ENCODE results near the gene GNG3. TPM values are rescaled to one million over a fixed set of nuclear protein-coding genes. Genes with fewer than 3 reads are reported as not detected.

The GNG3 gene
- total and polyA plus RNA-seq, 2 of the 8 experiments (the other 6 are each of a cell fraction or from before 2014, with no cell fraction given): 4.9 to 12.1 TPM

DNA sequence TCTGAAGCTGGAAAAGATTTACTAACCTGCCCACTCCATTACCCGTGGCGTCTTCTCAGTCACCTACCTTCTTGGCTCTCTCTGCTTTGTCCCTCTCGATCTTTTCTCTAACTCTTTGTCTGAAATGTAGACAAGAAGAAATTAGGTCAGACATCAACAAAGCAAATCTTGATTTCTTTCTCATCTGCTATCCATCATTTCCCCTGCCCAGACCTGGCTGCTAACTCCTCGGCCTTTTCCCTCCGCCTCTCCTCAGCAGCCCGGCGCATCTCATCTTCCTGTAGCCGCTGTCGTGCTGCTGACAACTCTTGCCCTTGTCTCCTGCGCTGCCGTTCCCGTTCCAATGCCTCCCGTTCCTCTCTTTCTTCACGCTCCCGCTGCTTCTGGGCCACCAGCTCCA, 29.8 kb upstream of the GNG3 start:
- H3K79me1 ChIP-seq (ENCODE audit: low read depth, low read length): peaks cover 8% of the 10 kb centered on the region
- H3K4ac ChIP-seq (replicated peaks; ENCODE audit: insufficient read length, low read depth, low read length): no peak overlapping the region
- no peaks in the 10 kb centered on the region for H3K27me3 ChIP-seq (replicated peaks in 1 of 4; ENCODE audit: control insufficient read depth in 3 of 4, extremely low read depth in 1 of 4, insufficient read depth in 3 of 4, low read length in 3 of 4)
- no peak overlapping the region for H2BK20ac ChIP-seq (ENCODE audit: low read length)
- H2BK120ac ChIP-seq (replicated peaks; ENCODE audit: low read depth, low read length): no peak overlapping the region
- no peak overlapping the region for H3K14ac ChIP-seq (ENCODE audit: insufficient read length)
- DNase-seq (ENCODE audit: low read depth in 1 of 2, low spot score in 2 of 2) (no peak), FAIRE-seq (no peak)
- H3K79me2 ChIP-seq (ENCODE audit: control insufficient read depth in 1 of 2, insufficient read depth in 2 of 2, low read length in 2 of 2): peaks cover 0 to 23% of the 10 kb centered on the region in 2 experiments; a peak in 2 of 4 replicates
- H4K5ac ChIP-seq (ENCODE audit: insufficient read length, low read depth, low read length): no peak overlapping the region
- H4K8ac ChIP-seq (ENCODE audit: extremely low read depth, insufficient read depth, low read length): no peak overlapping the region
- peaks cover 0 to 1% of the 10 kb centered on the region in 2 experiments for H4K20me1 ChIP-seq (replicated peaks in 1 of 2; ENCODE audit: control insufficient read depth in 1 of 2, insufficient read depth in 2 of 2, low read length in 2 of 2)
- H3K18ac ChIP-seq (ENCODE audit: extremely low read depth, low read length): no peak overlapping the region
- no peak overlapping the region for H2AK5ac ChIP-seq (ENCODE audit: low read depth, low read length)
- no peak overlapping the region for H2AFZ ChIP-seq (ENCODE audit: low read length)
- H2BK5ac ChIP-seq (ENCODE audit: low read depth, low read length): no peak overlapping the region
- peaks cover 5 to 29% (median 9%) of the 10 kb centered on the region in 4 experiments; a peak in 5 of 8 replicates for H3K36me3 ChIP-seq (ENCODE audit: control insufficient read depth in 2 of 4, insufficient read depth in 4 of 4, low read length in 3 of 4)
- H3K27ac ChIP-seq (ENCODE audit: low read depth, low read length): no peak overlapping the region
- H3K4me1 ChIP-seq (replicated peaks in 1 of 4; ENCODE audit: control insufficient read depth in 3 of 4, insufficient read depth in 4 of 4, low read length in 3 of 4): peaks cover 3 to 8% (median 5%) of the 10 kb centered on the region in 4 experiments; a peak in 5 of 7 replicates
- H3K56ac ChIP-seq (replicated peaks; ENCODE audit: insufficient read length, low read depth, low read length): no peak overlapping the region
- H3K9ac ChIP-seq (replicated peaks in 1 of 4; ENCODE audit: extremely low read depth in 1 of 4, low read depth in 3 of 4, low read length in 3 of 4): no peak overlapping the region
- H3K9me3 ChIP-seq (ENCODE audit: insufficient read depth in 2 of 2, low read depth in 1 of 2, low read length in 1 of 2): no peaks in the 10 kb centered on the region
- no peak overlapping the region for H2BK12ac ChIP-seq (ENCODE audit: low read depth, low read length)
- WGBS, 2 experiments (ENCODE audit: extremely low coverage in 1 of 2, insufficient coverage in 1 of 2, insufficient read length in 1 of 2, insufficient replicate concordance in 2 of 2, low coverage in 1 of 2, low lambda C conversion rate in 2 of 2, missing lambda C conversion rate in 1 of 2): 91% methylated on average over 15 of the region's 15 CpGs; no CpG with 5 or more reads in 1 of the 2 experiments
- ChIA-PET POLR2A (ENCODE audit: partially characterized antibody) (interaction anchor here (1.2 to 61.4 kb wide), 6 partner anchors 14 to 110 kb away, joined by 3 to 2041 read pairs (median 4); partner anchors contain the start of genes BSCL2, C11orf98, CSKMT and GANAB), CTCF (ENCODE audit: partially characterized antibody) (interaction anchor here (0.8 to 3.2 kb wide), 5 partner anchors 10 to 66 kb away, joined by 3 to 16 read pairs (median 6); partner anchors contain the start of genes CSKMT and EML3)
- H2BK15ac ChIP-seq (ENCODE audit: low read length): no peak overlapping the region
- H3K4me2 ChIP-seq (ENCODE audit: insufficient read depth in 1 of 2, low read depth in 2 of 2, low read length in 2 of 2): peak overlapping the region; percentile 74 to 86
- H4K91ac ChIP-seq (replicated peaks; ENCODE audit: insufficient read length, low read length): no peak overlapping the region
- no peak overlapping the region for H3K23ac ChIP-seq (ENCODE audit: insufficient read length)
- peak overlapping the region; percentile 78 to 98 (median 88); a peak in 5 of 8 replicates for H3K4me3 ChIP-seq (ENCODE audit: extremely low read depth in 1 of 4, insufficient read depth in 2 of 4, low read depth in 3 of 4, low read length in 4 of 4)
- peaks cover 3% of the 10 kb centered on the region; the same call in 1 of the 2 replicates for H3K23me2 ChIP-seq (ENCODE audit: low read depth, low read length)
- TF ChIP-seq SIN3A (conservative IDR thresholded peaks at IDR 0.05 in 1 of 2, IDR thresholded peaks at IDR 0.05 in 1 of 2; ENCODE audit: low read depth in 1 of 2, low read length in 2 of 2) (no peak), RXRA (IDR thresholded peaks at IDR 0.05; ENCODE audit: insufficient read depth, low read depth, low read length) (no peak), GABPA (IDR thresholded peaks at IDR 0.05; ENCODE audit: borderline replicate concordance, insufficient read depth, low read length) (no peak), POU5F1 (IDR thresholded peaks at IDR 0.05; ENCODE audit: low read depth, low read length) (no peak), KDM4A (IDR thresholded peaks at IDR 0.05; ENCODE audit: low read depth, low read length, severe bottlenecking) (no peak), KDM5A (IDR thresholded peaks at IDR 0.05; ENCODE audit: low read length) (no peak), SAP30 (IDR thresholded peaks at IDR 0.05; ENCODE audit: insufficient read depth, insufficient replicate concordance, low read length) (no peak), RNF2 (IDR thresholded peaks at IDR 0.05; ENCODE audit: borderline replicate concordance, low read depth, low read length, missing control alignments, poor library complexity, severe bottlenecking) (no peak), RBBP5 (IDR thresholded peaks at IDR 0.05; ENCODE audit: borderline replicate concordance, low read depth, low read length) (no peak), NANOG (IDR thresholded peaks at IDR 0.05; ENCODE audit: insufficient read depth, low read depth, low read length, poor library complexity, severe bottlenecking) (no peak)
- TF ChIP-seq, protein P1, sequence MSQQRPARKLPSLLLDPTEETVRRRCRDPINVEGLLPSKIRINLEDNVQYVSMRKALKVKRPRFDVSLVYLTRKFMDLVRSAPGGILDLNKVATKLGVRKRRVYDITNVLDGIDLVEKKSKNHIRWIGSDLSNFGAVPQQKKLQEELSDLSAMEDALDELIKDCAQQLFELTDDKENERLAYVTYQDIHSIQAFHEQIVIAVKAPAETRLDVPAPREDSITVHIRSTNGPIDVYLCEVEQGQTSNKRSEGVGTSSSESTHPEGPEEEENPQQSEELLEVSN (IDR thresholded peaks at IDR 0.05): no peak
